SU-DHL-6 (cell line): Measurements from ENCODE around the gene CAMK1D.

Source experiments
- CTCF ChIP-seq: fragments of 200-600 bp; sonication (generic); IDR thresholded peaks from one replicate; pipeline ENCODE4 v1.5.1; 2017; ENCODE audit warnings: antibody characterized with exemption, mild to moderate bottlenecking, low read length, moderate library complexity; ENCODE audit not compliant: insufficient read depth, poor library complexity, severe bottlenecking
- EZH2phosphoT487 ChIP-seq: fragments of 200-600 bp; sonication (generic), shearing (Covaris generic); conservative IDR thresholded peaks from 2 replicates; pipeline ENCODE4 v1.6.1; 2018; ENCODE audit warnings: mild to moderate bottlenecking, antibody characterized with exemption, low read length, moderate library complexity, mixed read lengths

DNA sequence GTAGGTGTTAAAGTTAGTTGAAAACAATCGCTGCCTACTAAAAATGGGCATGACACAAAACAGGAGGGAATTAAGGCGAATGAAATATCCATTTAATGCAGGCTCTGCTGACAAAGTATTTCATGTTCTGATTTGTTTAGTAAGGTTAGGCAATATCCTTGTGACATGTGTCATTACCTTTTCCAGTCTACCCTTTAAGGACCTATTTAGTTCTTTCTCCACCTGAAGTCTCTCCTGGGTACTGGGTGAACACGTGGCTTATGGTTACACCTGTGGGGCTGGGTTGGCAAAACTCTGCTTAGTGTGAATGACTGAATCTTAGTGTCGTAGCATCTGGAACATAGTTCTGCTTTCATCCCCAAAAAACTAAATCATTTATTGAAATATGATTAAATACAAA is 338.6 kb downstream of the CAMK1D start:
- no peak for TF ChIP-seq CTCF
- no peak for TF ChIP-seq EZH2phosphoT487
